Thyroid gland (tissue), 4 donors: Measurements from ENCODE around the gene AP3B1. TPM values are rescaled to one million over a fixed set of nuclear protein-coding genes. Genes with fewer than 3 reads are reported as not detected.

ENCODE experiments used
- DNase-seq, 2 donors: peaks; one replicate each; pipeline ENCODE4 v3.0.0-alpha.2; 2019
- H3K27ac ChIP-seq, 3 donors: fragments of 200-600 bp; sonication (generic); 1 replicate in 2 of 3; 2 replicates in 1 of 3; pipeline ENCODE4 v1.5.1; 2016 to 2019; ENCODE audit warnings: mild to moderate bottlenecking in 1 of 3, moderate library complexity in 1 of 3
- H3K27me3 ChIP-seq: fragments of 200-600 bp; sonication (generic); one replicate; pipeline ENCODE4 v1.5.1; 2019
- H3K36me3 ChIP-seq, 2 donors: fragments of 200-600 bp; sonication (generic); one replicate each; pipeline ENCODE4 v1.5.1; 2016 to 2019
- H3K4me1 ChIP-seq, 2 donors: fragments of 200-600 bp; sonication (generic); one replicate each; pipeline ENCODE4 v1.5.1; 2017 to 2019
- H3K4me3 ChIP-seq, 3 donors: fragments of 200-600 bp; sonication (generic); replicated peaks in 1 of 3; 1 replicate in 2 of 3; 2 replicates in 1 of 3; pipeline ENCODE4 v1.5.1; 2016; ENCODE audit warnings: mild to moderate bottlenecking in 1 of 3
- H3K9me3 ChIP-seq: fragments of 200-600 bp; sonication (generic); one replicate; pipeline ENCODE4 v1.5.1; 2017
- CTCF ChIP-seq, 6 experiments: fragments of 200-600 bp in 3 of 6; fragments of 450-650 bp in 3 of 6; sonication (generic) in 3 of 6; IDR thresholded peaks; one replicate each; pipeline ENCODE4 v1.5.1; 2016 to 2019; ENCODE audit warnings: antibody characterized with exemption in 6 of 6, mild to moderate bottlenecking in 2 of 6, inconsistent platforms in 1 of 6, moderate library complexity in 1 of 6
- POLR2A ChIP-seq, 2 donors: fragments of 450-650 bp; IDR thresholded peaks; one replicate each; pipeline ENCODE4 v1.6.1; 2017; ENCODE audit warnings: antibody characterized with exemption in 2 of 2, mild to moderate bottlenecking in 2 of 2, moderate library complexity in 1 of 2
- WGBS, 2 donors: methylation state at CpG; one replicate each; pipeline ENCODE4 v1.1.5; 2017; 5-methylcytosine and 5-hydroxymethylcytosine counted together
- intact Hi-C: fragments of 100-400 bp; cut with DNase I; formaldehyde crosslinking; loops from one replicate; pipeline ENCODE4 v1.15.1; 2023
- total RNA-seq, 4 donors: library from RNA; depleted of rRNA; stranded (reverse); fragments of >200 nt; gene quantifications; one replicate each; pipeline ENCODE4 v1.2.3, GENCODE V29; 2016

AP3B1 gene
- total RNA-seq, 4 donors from 2014 or later = 60.9 to 86.6 (median 72.2) TPM

GRCh38 chr5:78215565-78215964, 78.9 kb downstream of the AP3B1 start:
- intact Hi-C loops = no loop called here
- no peak for TF ChIP-seq CTCF (IDR thresholded peaks at IDR 0.05)
- TF ChIP-seq POLR2A (IDR thresholded peaks at IDR 0.05) = no peak
- no peak overlapping the region for H3K4me3 ChIP-seq
- no peaks in the 10 kb centered on the region for H3K4me1 ChIP-seq
- H3K36me3 ChIP-seq = no peaks in the 10 kb centered on the region
- H3K9me3 ChIP-seq = no peaks in the 10 kb centered on the region
- no peaks in the 10 kb centered on the region for H3K27me3 ChIP-seq
- H3K27ac ChIP-seq = no peak overlapping the region
- DNase-seq = no peak
- 91 to 96% methylated on average over 1 of the region's 1 CpG for WGBS, 2 donors

GRCh38 chr5:78213799-78214198, 80.7 kb downstream of the AP3B1 start:
- H3K36me3 ChIP-seq = no peaks in the 10 kb centered on the region
- no peaks in the 10 kb centered on the region for H3K27me3 ChIP-seq
- intact Hi-C loops = no loop called here
- no peaks in the 10 kb centered on the region for H3K9me3 ChIP-seq
- no peak for DNase-seq
- H3K4me3 ChIP-seq = no peak overlapping the region
- no peak overlapping the region for H3K27ac ChIP-seq
- TF ChIP-seq CTCF (IDR thresholded peaks at IDR 0.05) (no peak), POLR2A (IDR thresholded peaks at IDR 0.05) (no peak)
- WGBS, 2 donors = 91 to 97% methylated on average over 3 of the region's 3 CpGs
- peaks cover 0 to 5% of the 10 kb centered on the region in 2 donors for H3K4me1 ChIP-seq

GRCh38 chr5:78211052-78211451, 83.4 kb downstream of the AP3B1 start:
- intact Hi-C loops = no loop called here
- Histone ChIP-seq H3K4me1 (peaks cover 0 to 5% of the 10 kb centered on the region in 2 donors), H3K27ac (no peak overlapping the region), H3K27me3 (no peaks in the 10 kb centered on the region), H3K36me3 (no peaks in the 10 kb centered on the region), H3K9me3 (no peaks in the 10 kb centered on the region), H3K4me3 (no peak overlapping the region)
- WGBS, 2 donors = 83 to 96% methylated on average over 4 of the region's 4 CpGs
- TF ChIP-seq POLR2A (IDR thresholded peaks at IDR 0.05) (no peak), CTCF (IDR thresholded peaks at IDR 0.05) (no peak)
- DNase-seq = no peak

GRCh38 chr5:78204241-78204640, 90.3 kb downstream of the AP3B1 start:
- TF ChIP-seq CTCF (IDR thresholded peaks at IDR 0.05) (no peak), POLR2A (IDR thresholded peaks at IDR 0.05) (no peak)
- no peaks in the 10 kb centered on the region for H3K36me3 ChIP-seq
- no peak for DNase-seq
- no peak overlapping the region for H3K27ac ChIP-seq
- no peaks in the 10 kb centered on the region for H3K27me3 ChIP-seq
- intact Hi-C loops = no loop called here
- WGBS, 2 donors = 84 to 91% methylated on average over 2 of the region's 2 CpGs
- peaks cover 0 to 3% of the 10 kb centered on the region in 2 donors for H3K4me1 ChIP-seq
- H3K9me3 ChIP-seq = no peaks in the 10 kb centered on the region
- H3K4me3 ChIP-seq = no peak overlapping the region

- intact Hi-C loops = no loop called here
- H3K4me1 ChIP-seq = no peaks in the 10 kb centered on the region
- TF ChIP-seq CTCF (IDR thresholded peaks at IDR 0.05) = no peak
- TF ChIP-seq POLR2A (IDR thresholded peaks at IDR 0.05) = no peak
Measured at GRCh38 chr5:78203815-78204214, 90.7 kb downstream of the AP3B1 start.

More at GRCh38 chr5:78203815-78204214, 90.7 kb downstream of the AP3B1 start:
- no peak for DNase-seq
- H3K4me3 ChIP-seq = no peak overlapping the region
- H3K27me3 ChIP-seq = no peaks in the 10 kb centered on the region
- H3K27ac ChIP-seq = no peak overlapping the region
- H3K36me3 ChIP-seq = no peaks in the 10 kb centered on the region
- 94 to 97% methylated on average over 2 of the region's 2 CpGs for WGBS, 2 donors
- H3K9me3 ChIP-seq = no peaks in the 10 kb centered on the region
